Activated CD4-positive, alpha-beta T cell treated with anti-CD3 and anti-CD28 coated beads for 24 hours (primary cell): ENCODE data around the gene TRPM6.

ENCODE experiments used
- DNase-seq, 2 donors: peaks; one replicate each; pipeline ENCODE4 v3.0.0-alpha.2; 2020; ENCODE audit warnings: low read depth in 2 of 2

The TRPM6 gene

DNA sequence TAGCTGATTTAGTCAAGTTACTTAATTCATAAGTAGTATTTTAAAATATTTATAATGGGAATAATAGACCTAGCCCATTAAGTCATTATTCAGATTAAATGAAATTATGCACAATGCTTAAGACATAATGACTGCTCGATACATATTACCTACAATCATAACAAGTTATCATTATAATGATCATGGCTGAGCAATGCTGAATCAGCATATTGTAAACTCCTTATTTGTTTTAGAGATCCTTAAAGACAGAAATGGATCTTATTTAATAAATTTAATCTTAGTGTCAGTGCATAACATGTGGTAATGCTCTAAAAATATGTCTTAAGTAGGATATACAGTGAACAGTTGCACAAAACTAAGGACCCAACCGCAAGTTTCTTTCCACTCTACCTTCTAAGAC, 169.0 kb downstream of the TRPM6 start:
- DNase-seq = no peak

DNA sequence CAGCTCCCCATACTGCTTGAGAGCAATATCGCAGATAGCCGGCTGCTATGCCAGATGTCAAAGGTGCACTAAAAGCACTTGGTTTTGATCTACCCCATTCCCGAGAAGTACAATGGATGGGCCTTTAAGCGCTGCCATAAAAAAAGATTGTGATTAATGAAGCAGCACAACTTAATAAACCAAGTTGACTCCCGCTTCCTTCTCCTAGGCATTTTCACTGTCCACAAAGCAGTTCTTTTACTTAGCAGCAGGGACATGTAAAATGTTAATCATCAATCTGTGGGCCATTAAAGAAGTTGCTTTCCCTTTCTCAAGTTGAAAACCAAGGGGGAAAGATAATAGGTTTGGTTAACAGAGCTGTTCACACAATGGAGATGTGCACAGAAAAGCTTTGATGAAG, 176.4 kb downstream of the TRPM6 start:
- no peak for DNase-seq

DNA sequence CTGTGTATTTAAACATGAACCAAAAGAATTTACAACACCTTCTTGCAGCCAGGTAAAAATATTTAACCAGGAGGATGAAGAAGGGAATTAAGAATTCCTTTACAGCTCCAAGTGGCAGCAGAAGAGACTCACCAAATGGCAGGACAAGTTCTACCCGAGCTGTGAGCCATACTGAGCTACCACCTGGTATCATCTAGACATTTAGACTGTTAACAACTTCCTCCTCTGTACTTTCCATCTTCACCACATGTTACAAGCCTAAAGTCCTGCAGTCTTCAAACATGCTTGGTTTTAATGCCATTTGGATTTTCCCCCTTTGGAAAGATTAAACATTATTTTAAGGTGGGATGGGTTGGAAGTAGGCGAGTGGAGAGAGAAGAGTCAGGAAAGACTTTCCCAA, 190.2 kb downstream of the TRPM6 start:
- no peak for DNase-seq

DNA sequence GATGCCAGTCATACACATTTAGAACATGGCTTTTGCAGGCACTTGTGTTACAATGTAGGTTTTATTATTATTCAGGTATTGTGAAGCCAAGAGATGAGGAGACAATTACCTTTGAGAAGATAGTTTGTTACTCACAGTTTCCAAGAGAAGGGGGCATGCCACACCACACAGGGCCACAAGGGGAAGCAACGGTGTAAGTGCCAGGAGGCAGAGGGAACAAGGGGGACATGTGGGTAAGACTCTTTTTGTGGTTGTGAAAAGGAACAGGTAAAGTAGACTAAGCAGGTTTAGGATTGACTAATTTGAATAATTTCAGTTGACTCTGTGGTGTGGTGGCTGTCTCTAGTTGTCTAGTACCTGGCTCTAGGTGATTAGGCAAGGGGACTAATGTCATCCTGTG, 191.2 kb downstream of the TRPM6 start:
- no peak for DNase-seq

DNA sequence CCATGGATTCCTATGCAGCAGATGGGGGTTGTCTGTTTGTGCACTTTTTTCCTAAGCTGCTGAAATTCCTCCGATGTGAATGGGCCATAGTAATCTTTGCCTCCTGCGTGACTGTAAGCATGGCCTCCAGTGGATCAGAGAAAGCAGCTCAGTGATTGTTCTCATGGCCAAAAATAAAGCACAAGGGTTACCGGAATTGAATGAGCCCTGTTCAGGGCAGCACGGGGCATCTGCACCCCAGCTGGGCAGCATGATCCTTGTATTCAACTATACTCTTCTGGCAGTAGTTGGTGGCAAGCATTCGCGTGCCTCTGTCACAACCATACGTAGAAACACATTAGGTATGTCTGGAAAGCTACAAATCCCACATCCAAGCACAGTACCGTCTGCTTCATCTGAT, 196.7 kb downstream of the TRPM6 start:
- DNase-seq = no peak

DNA sequence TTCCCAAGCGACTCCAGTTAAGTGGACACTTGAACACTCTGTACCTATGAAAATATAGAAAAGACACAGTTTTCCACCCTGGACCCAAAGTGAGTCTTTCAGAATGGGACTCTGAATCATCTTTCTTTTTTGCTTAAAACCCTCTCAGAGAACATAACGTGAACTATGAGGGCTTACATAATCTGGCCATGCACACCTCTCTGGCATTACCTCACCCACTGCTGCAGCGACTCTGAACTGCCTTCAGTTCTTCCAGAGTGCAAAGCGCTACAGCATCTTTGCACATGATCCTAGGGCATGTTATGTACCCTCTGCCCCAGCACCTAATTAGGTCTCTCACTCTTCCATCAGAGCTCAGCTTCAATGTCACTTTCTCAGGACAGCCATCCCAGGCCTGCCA, 204.4 kb downstream of the TRPM6 start:
- DNase-seq = no peak

DNA sequence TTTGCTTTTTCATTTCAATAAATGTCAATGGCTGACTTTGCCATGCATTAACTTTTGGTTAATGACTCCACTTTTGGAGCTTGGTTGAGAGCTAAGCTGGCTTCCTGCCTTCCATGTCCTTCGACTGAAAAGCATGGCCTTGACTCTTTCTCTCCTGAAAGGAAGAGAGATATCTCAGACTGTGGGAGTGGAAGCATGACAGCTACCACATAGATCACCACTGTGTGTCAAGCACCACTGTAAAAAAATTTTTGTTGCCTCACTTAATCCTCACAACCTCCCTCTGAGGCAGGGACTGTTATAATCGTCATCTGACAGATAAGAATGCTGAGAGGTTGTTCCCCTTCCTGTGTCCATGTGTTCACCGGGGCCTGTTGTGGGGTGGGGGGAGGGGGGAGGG, 205.8 kb downstream of the TRPM6 start:
- DNase-seq = no peak

DNA sequence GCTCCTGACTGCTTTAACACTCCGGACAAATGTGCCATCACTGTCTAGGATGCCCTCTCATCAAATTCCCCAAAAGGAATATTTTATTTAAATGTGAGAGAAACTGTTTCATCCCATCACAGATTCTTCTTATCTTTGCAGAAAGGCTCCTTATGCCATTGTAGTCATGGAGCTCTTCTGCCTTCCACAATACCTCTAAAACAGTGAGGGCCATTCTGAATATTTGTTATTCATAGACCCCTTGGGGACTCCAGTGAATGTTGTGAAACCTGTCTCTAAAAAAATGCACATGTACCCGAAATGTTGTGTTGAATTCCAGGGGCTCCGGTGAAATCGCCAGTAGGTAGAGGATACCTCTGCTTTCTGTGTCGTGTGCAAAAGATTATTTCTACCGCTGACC, 213.6 kb downstream of the TRPM6 start:
- no peak for DNase-seq
